ENCODE data around the gene ST6GALNAC1.

DNA sequence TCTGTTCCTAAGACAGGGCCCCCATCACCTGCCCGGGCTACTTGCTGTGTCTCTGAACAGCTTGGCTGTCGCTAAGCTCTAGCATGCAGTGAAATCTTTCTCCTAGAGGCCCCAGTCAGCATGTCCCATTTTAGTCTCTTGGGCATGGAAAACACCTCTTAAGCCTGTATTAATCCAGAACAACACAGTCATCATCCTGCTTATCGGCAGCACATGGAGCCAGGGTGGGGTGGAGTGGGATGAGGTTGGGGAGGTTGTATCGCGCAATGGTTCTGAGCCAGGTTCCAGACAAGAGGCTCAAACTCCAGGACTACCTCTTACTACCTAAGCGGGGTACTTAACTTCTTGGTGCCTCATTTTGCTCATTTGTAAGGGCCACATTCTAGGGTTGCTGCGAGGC is 65.7 kb downstream of the ST6GALNAC1 start:
- TF ChIP-seq, protein P1, sequence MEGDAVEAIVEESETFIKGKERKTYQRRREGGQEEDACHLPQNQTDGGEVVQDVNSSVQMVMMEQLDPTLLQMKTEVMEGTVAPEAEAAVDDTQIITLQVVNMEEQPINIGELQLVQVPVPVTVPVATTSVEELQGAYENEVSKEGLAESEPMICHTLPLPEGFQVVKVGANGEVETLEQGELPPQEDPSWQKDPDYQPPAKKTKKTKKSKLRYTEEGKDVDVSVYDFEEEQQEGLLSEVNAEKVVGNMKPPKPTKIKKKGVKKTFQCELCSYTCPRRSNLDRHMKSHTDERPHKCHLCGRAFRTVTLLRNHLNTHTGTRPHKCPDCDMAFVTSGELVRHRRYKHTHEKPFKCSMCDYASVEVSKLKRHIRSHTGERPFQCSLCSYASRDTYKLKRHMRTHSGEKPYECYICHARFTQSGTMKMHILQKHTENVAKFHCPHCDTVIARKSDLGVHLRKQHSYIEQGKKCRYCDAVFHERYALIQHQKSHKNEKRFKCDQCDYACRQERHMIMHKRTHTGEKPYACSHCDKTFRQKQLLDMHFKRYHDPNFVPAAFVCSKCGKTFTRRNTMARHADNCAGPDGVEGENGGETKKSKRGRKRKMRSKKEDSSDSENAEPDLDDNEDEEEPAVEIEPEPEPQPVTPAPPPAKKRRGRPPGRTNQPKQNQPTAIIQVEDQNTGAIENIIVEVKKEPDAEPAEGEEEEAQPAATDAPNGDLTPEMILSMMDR (IDR thresholded peaks at IDR 0.05), result no peak
- TF ChIP-seq POLR2A (IDR thresholded peaks at IDR 0.05), result no peak
- TF ChIP-seq POLR2AphosphoS5 (IDR thresholded peaks at IDR 0.05), result no peak

Data from transverse colon (tissue), 4 donors.